CD14-positive monocyte (primary cell): ENCODE data around the gene PKP4. TPM values are rescaled to one million over a fixed set of nuclear protein-coding genes. Genes with fewer than 3 reads are reported as not detected.

ENCODE experiments used
- DNase-seq, 3 donors: peaks; one replicate each; pipeline ENCODE4 v3.0.0-alpha.2; 2011 to 2022
- H2AFZ ChIP-seq: 2 replicates; pipeline ENCODE4 v1.6.0; 2012; ENCODE audit warnings: mild to moderate bottlenecking, low read depth, low read length, inconsistent platforms; ENCODE audit not compliant: insufficient read depth, poor library complexity, severe bottlenecking
- H3K27ac ChIP-seq, 2 donors: 1 replicate in 1 of 2; 2 replicates in 1 of 2; pipeline ENCODE4 v1.5.1; 2012 to 2013; ENCODE audit warnings: low read length in 2 of 2, control low read depth in 1 of 2, inconsistent platforms in 1 of 2, low read depth in 1 of 2, mild to moderate bottlenecking in 1 of 2
- H3K27me3 ChIP-seq, 2 donors: one replicate each; pipeline versions ENCODE4 v1.6.0 to v1.6.1; 2011 to 2013; ENCODE audit warnings: low read length in 2 of 2; ENCODE audit not compliant: control insufficient read depth in 2 of 2, insufficient read depth in 2 of 2
- H3K36me3 ChIP-seq, 2 donors: replicated peaks in 1 of 2; 1 replicate in 1 of 2; 2 replicates in 1 of 2; pipeline versions ENCODE4 v1.5.1 to v1.6.1; 2012 to 2013; ENCODE audit warnings: low read length in 2 of 2, control low read depth in 1 of 2, inconsistent platforms in 1 of 2, mild to moderate bottlenecking in 1 of 2; ENCODE audit not compliant: insufficient read depth in 2 of 2, control insufficient read depth in 1 of 2
- H3K4me1 ChIP-seq, 2 donors: 1 replicate in 1 of 2; 2 replicates in 1 of 2; pipeline versions ENCODE4 v1.5.1 to v1.6.1; 2012 to 2013; ENCODE audit warnings: low read length in 2 of 2, control low read depth in 1 of 2, inconsistent platforms in 1 of 2, mild to moderate bottlenecking in 1 of 2, moderate library complexity in 1 of 2; ENCODE audit not compliant: insufficient read depth in 2 of 2, control insufficient read depth in 1 of 2
- H3K4me2 ChIP-seq: replicated peaks from 2 replicates; pipeline ENCODE3; 2012; ENCODE audit warnings: low read length, moderate library complexity, mild to moderate bottlenecking; ENCODE audit not compliant: poor library complexity, severe bottlenecking; ENCODE audit errors: extremely low read depth
- H3K4me3 ChIP-seq, 3 experiments: fragments of 200-600 bp in 1 of 3; sonication (generic) in 1 of 3; replicated peaks in 1 of 3; 1 replicate in 2 of 3; 2 replicates in 1 of 3; pipeline ENCODE4 v1.5.1; 2011 to 2013; ENCODE audit warnings: low read length in 3 of 3, mild to moderate bottlenecking in 3 of 3, control low read depth in 2 of 3, low read depth in 2 of 3, inconsistent platforms in 1 of 3, moderate library complexity in 1 of 3
- H3K79me2 ChIP-seq: 2 replicates; pipeline ENCODE4 v1.6.0; 2012; ENCODE audit warnings: mild to moderate bottlenecking, control low read depth, inconsistent platforms, low read length, moderate library complexity; ENCODE audit not compliant: insufficient read depth
- H3K9ac ChIP-seq: 2 replicates; pipeline ENCODE4 v1.6.0; 2017; ENCODE audit warnings: low read length, mild to moderate bottlenecking; ENCODE audit not compliant: insufficient read depth, poor library complexity, severe bottlenecking
- H3K9me3 ChIP-seq, 2 donors: replicated peaks in 1 of 2; 1 replicate in 1 of 2; 2 replicates in 1 of 2; pipeline versions ENCODE4 v1.5.1 to v1.6.1; 2012 to 2013; ENCODE audit warnings: low read length in 2 of 2, control low read depth in 1 of 2; ENCODE audit not compliant: control insufficient read depth in 1 of 2, insufficient read depth in 1 of 2
- H4K20me1 ChIP-seq: 2 replicates; pipeline ENCODE4 v1.6.0; 2012; ENCODE audit warnings: mild to moderate bottlenecking, low read length, control low read depth, moderate library complexity; ENCODE audit not compliant: insufficient read depth
- H3K27ac Mint-ChIP-seq, 7 donors: one replicate each; pipeline ENCODE4 v1.8.0; 2020; ENCODE audit warnings: mild to moderate bottlenecking in 7 of 7, mixed read lengths in 7 of 7, moderate library complexity in 6 of 7, inconsistent platforms in 2 of 7
- H3K27me3 Mint-ChIP-seq, 3 donors: one replicate each; pipeline ENCODE4 v1.8.0; 2021 to 2022; ENCODE audit warnings: low read depth in 3 of 3, mild to moderate bottlenecking in 3 of 3, mixed read lengths in 3 of 3, moderate library complexity in 3 of 3, inconsistent platforms in 1 of 3
- H3K36me3 Mint-ChIP-seq, 2 donors: one replicate each; pipeline ENCODE4 v1.8.0; 2020; ENCODE audit warnings: mixed read lengths in 2 of 2, inconsistent platforms in 1 of 2, mild to moderate bottlenecking in 1 of 2
- H3K4me1 Mint-ChIP-seq: one replicate; pipeline ENCODE4 v1.8.0; 2020; ENCODE audit warnings: mild to moderate bottlenecking, mixed read lengths
- H3K4me3 Mint-ChIP-seq, 2 donors: one replicate each; pipeline ENCODE4 v1.8.0; 2020; ENCODE audit warnings: mild to moderate bottlenecking in 2 of 2, mixed read lengths in 2 of 2, moderate library complexity in 1 of 2
- H3K9me3 Mint-ChIP-seq, 7 donors: one replicate each; pipeline ENCODE4 v1.8.0; 2020 to 2022; ENCODE audit warnings: mixed read lengths in 7 of 7, mild to moderate bottlenecking in 6 of 7, moderate library complexity in 6 of 7, inconsistent platforms in 2 of 7
- CTCF ChIP-seq: fragments of 200-600 bp; IDR thresholded peaks from one replicate; pipeline ENCODE4 v1.8.0; 2022; ENCODE audit warnings: antibody characterized with exemption, mild to moderate bottlenecking
- WGBS: methylation state at CpG from one replicate; pipeline ENCODE4 v1.1.5; 2013; ENCODE audit warnings: missing lambda C conversion rate; ENCODE audit not compliant: insufficient coverage; 5-methylcytosine and 5-hydroxymethylcytosine counted together
- intact Hi-C, 2 donors: fragments of 100-400 bp; cut with micrococcal nuclease; formaldehyde crosslinking; loops; one replicate each; pipeline versions ENCODE4 v1.15.0 to v1.15.1; 2023
- polyA plus RNA-seq, 3 donors: library from polyadenylated mRNA; depleted of rRNA in 1 of 3; unstranded in 2 of 3; stranded (reverse) in 1 of 3; fragments of 300-500 nt in 2 of 3; fragments of >200 nt in 1 of 3; fragmentation: Illumina TruSeq in 2 of 3; gene quantifications; 1 replicate in 2 of 3; 2 replicates in 1 of 3; pipeline ENCODE4 v1.2.3, GENCODE V29; 2012 to 2021

The PKP4 gene
- polyA plus RNA-seq, 3 donors = 0.33 to 9.4 (median 0.73) TPM

GRCh38 chr2:158477202-158477601 lies 20.4 kb downstream of the PKP4 start:
- Histone ChIP-seq H3K4me1 (no peaks in the 10 kb centered on the region), H3K4me3 (no peak overlapping the region), H3K27ac (no peak overlapping the region), H3K79me2 (no peaks in the 10 kb centered on the region), H3K9me3 (no peaks in the 10 kb centered on the region), H3K36me3 (no peaks in the 10 kb centered on the region), H3K27me3 (no peaks in the 10 kb centered on the region), H2AFZ (no peak overlapping the region), H4K20me1 (no peaks in the 10 kb centered on the region), H3K9ac (no peak overlapping the region), H3K4me2 (no peak overlapping the region)
- Mint-ChIP-seq H3K4me3 (no peak overlapping the region), H3K4me1 (peaks cover 6% of the 10 kb centered on the region), H3K36me3 (peaks cover 0 to 9% of the 10 kb centered on the region in 2 donors), H3K27me3 (no peaks in the 10 kb centered on the region), H3K9me3 (peaks cover 0 to 8% (median 2%) of the 10 kb centered on the region in 7 donors), H3K27ac (no peak overlapping the region)
- DNase-seq = no peak
- 30% methylated on average over 2 of the region's 3 CpGs for WGBS
- intact Hi-C loops = no loop called here
- no peak for TF ChIP-seq CTCF

GRCh38 chr2:158478237-158478636 lies 21.5 kb downstream of the PKP4 start:
- Histone ChIP-seq H3K4me1 (no peaks in the 10 kb centered on the region), H3K79me2 (no peaks in the 10 kb centered on the region), H4K20me1 (no peaks in the 10 kb centered on the region), H3K36me3 (no peaks in the 10 kb centered on the region), H3K9ac (no peak overlapping the region), H3K27me3 (no peaks in the 10 kb centered on the region), H3K9me3 (no peaks in the 10 kb centered on the region), H3K27ac (no peak overlapping the region), H2AFZ (no peak overlapping the region), H3K4me2 (no peak overlapping the region), H3K4me3 (no peak overlapping the region)
- intact Hi-C loops = no loop called here
- Mint-ChIP-seq H3K27me3 (no peaks in the 10 kb centered on the region), H3K27ac (no peak overlapping the region), H3K4me3 (no peak overlapping the region), H3K4me1 (peaks cover 9% of the 10 kb centered on the region), H3K9me3 (no peaks in the 10 kb centered on the region), H3K36me3 (peaks cover 0 to 6% of the 10 kb centered on the region in 2 donors)
- WGBS = no CpG with 5 or more reads among the region's 6 CpGs
- DNase-seq = no peak
- TF ChIP-seq CTCF = no peak
